OCI-LY7 (cell line): ENCODE data around the gene ANO9. TPM values are rescaled to one million over a fixed set of nuclear protein-coding genes. Genes with fewer than 3 reads are reported as not detected.

Source experiments
- BruUV-seq: library from RNA; stranded (reverse); fragments of 400-500 nt; replicated peaks from 2 replicates; lab custom pipeline; 2021; lab: Mats Ljungman, UMichigan
- CTCF ChIA-PET: fragments of 300-600 bp; sonication (Branson Sonifier 250); formaldehyde crosslinking; loops from one replicate; lab custom pipeline; 2022; ENCODE audit warnings: antibody characterized with exemption; ENCODE audit not compliant: unreplicated experiment; lab: Charles Lee
- POLR2A ChIA-PET: fragments of 300-600 bp; sonication (Branson Sonifier 250); formaldehyde crosslinking; loops from one replicate; lab custom pipeline; 2022; ENCODE audit warnings: antibody characterized with exemption; lab: Charles Lee
- DNase-seq: peaks from one replicate; pipeline ENCODE4 v3.0.0-alpha.2; 2015; ENCODE audit warnings: low spot score
- H2AFZ ChIP-seq: fragments of 200-600 bp; sonication (generic), shearing (Covaris generic); 2 replicates; pipeline ENCODE4 v1.6.1; 2014; ENCODE audit warnings: mild to moderate bottlenecking, antibody characterized with exemption, low read length, moderate library complexity
- H3K27ac ChIP-seq: fragments of 200-600 bp; sonication (generic); 2 replicates; pipeline ENCODE4 v1.5.1; 2014; ENCODE audit warnings: mixed run types, low read depth, mild to moderate bottlenecking, moderate library complexity, low read length, inconsistent platforms; ENCODE audit not compliant: poor library complexity, severe bottlenecking
- H3K36me3 ChIP-seq: fragments of 200-600 bp; sonication (generic); 2 replicates; pipeline ENCODE4 v1.6.1; 2014; ENCODE audit warnings: mild to moderate bottlenecking, antibody characterized with exemption, low read length, moderate library complexity, mixed read lengths; ENCODE audit not compliant: insufficient read depth
- H3K4me1 ChIP-seq: fragments of 200-600 bp; sonication (generic); 2 replicates; pipeline ENCODE4 v1.5.1; 2014; ENCODE audit warnings: mild to moderate bottlenecking, low read length; ENCODE audit not compliant: insufficient read depth, poor library complexity, severe bottlenecking
- H3K4me2 ChIP-seq: fragments of 200-600 bp; sonication (generic); 2 replicates; pipeline ENCODE4 v1.6.1; 2014; ENCODE audit warnings: mild to moderate bottlenecking, low read length
- H3K4me3 ChIP-seq: fragments of 200-600 bp; sonication (generic); 2 replicates; pipeline ENCODE4 v1.5.1; 2014; ENCODE audit warnings: mild to moderate bottlenecking, low read depth, low read length; ENCODE audit not compliant: poor library complexity, severe bottlenecking
- H3K79me2 ChIP-seq: fragments of 200-600 bp; sonication (generic); 2 replicates; pipeline ENCODE4 v1.6.1; 2016; ENCODE audit warnings: low read depth, mild to moderate bottlenecking, low read length, moderate library complexity, mixed read lengths; ENCODE audit not compliant: insufficient read depth
- H3K9me2 ChIP-seq: fragments of 200-600 bp; sonication (generic); 2 replicates; pipeline ENCODE4 v1.6.1; 2016; ENCODE audit warnings: mild to moderate bottlenecking, low read length, mixed read lengths; ENCODE audit not compliant: insufficient read depth
- H3K9me3 ChIP-seq: fragments of 200-600 bp; sonication (generic); 2 replicates; pipeline ENCODE4 v1.6.1; 2014; ENCODE audit warnings: mild to moderate bottlenecking, mixed run types, low read length, mixed read lengths
- H4K20me1 ChIP-seq: fragments of 200-600 bp; sonication (generic); 2 replicates; pipeline ENCODE4 v1.6.1; 2014; ENCODE audit warnings: mild to moderate bottlenecking, antibody characterized with exemption, low read length, moderate library complexity, mixed read lengths; ENCODE audit not compliant: insufficient read depth
- EZH2phosphoT487 ChIP-seq: fragments of 200-600 bp; sonication (generic); IDR thresholded peaks from 2 replicates; pipeline ENCODE4 v1.6.1; 2018; ENCODE audit warnings: low read depth, borderline replicate concordance, mild to moderate bottlenecking, mixed run types, antibody characterized with exemption, low read length, moderate library complexity, mixed read lengths
- intact Hi-C: fragments of 100-400 bp; cut with micrococcal nuclease; formaldehyde crosslinking; loops from one replicate; pipeline ENCODE4 v1.10.0; 2022; ENCODE audit not compliant: unreplicated experiment
- total RNA-seq, 2 experiments: library from RNA; depleted of rRNA in 1 of 2; stranded (reverse); fragments of >200 nt in 1 of 2; shearing (Covaris generic) in 1 of 2; gene quantifications; 2 replicates each; pipeline ENCODE4 v1.2.3, GENCODE V29; 2014 to 2022
- TF ChIP-seq, protein P1 (sequence below): fragments of 200-600 bp; sonication (generic); conservative IDR thresholded peaks from 2 replicates; pipeline ENCODE4 v1.5.1; 2014; ENCODE audit warnings: mild to moderate bottlenecking, antibody characterized with exemption, low read length, moderate library complexity, mixed read lengths

ANO9 gene
- total RNA-seq, 2 experiments from 2014 or later: 25.7 to 27.6 TPM

DNA sequence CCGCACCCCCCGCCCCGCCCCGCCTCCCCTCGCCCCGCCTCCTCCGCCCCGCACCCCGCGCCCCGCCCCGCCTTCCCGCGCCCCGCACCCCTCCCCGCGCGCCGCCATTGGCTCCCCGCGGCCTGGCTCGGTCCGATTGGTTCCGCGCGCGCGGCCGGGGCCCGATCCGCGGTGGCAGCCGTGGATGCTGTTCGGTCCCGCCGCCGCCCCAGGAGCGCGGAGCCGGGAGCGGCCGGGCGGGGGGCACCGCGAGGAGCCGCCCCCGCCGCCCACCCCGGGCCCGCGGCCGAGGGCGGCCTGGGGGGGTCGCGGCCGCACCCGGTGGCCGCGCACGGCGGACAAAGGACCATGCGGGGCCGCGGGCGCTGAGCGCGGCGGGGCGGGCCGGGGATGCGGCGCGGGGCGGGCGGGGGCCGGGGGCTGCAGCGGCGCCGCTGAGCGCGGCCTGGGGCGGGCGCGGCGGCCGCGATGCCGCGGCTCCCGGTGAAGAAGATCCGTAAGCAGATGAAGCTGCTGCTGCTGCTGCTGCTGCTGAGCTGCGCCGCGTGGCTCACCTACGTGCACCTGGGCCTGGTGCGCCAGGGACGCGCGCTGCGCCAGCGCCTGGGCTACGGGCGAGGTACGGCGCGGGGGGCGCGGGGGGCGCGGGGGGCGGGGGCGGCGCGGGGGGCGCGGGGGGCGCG, 72.3 kb downstream of the ANO9 start, which contains the start of gene B4GALNT4:
Gene B4GALNT4 (plus strand): TSS at position 164 of the 683 bp plus-strand sequence. CDS start 305 bp downstream, at position 469.
- no peaks in the 10 kb centered on the region for H3K9me2 ChIP-seq
- H3K79me2 ChIP-seq: no peaks in the 10 kb centered on the region
- H3K9me3 ChIP-seq: no peaks in the 10 kb centered on the region
- H3K4me2 ChIP-seq: no peak within 1 kb of the TSS
- intact Hi-C loops: no loop called here
- DNase-seq: no peak
- TF ChIP-seq, protein P1, sequence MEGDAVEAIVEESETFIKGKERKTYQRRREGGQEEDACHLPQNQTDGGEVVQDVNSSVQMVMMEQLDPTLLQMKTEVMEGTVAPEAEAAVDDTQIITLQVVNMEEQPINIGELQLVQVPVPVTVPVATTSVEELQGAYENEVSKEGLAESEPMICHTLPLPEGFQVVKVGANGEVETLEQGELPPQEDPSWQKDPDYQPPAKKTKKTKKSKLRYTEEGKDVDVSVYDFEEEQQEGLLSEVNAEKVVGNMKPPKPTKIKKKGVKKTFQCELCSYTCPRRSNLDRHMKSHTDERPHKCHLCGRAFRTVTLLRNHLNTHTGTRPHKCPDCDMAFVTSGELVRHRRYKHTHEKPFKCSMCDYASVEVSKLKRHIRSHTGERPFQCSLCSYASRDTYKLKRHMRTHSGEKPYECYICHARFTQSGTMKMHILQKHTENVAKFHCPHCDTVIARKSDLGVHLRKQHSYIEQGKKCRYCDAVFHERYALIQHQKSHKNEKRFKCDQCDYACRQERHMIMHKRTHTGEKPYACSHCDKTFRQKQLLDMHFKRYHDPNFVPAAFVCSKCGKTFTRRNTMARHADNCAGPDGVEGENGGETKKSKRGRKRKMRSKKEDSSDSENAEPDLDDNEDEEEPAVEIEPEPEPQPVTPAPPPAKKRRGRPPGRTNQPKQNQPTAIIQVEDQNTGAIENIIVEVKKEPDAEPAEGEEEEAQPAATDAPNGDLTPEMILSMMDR: no peak
- no peak for TF ChIP-seq EZH2phosphoT487
- BruUV-seq: no TSS peak
- no peaks in the 10 kb centered on the region for H4K20me1 ChIP-seq
- H2AFZ ChIP-seq: no peak within 1 kb of the TSS
- no peak within 1 kb of the TSS for H3K27ac ChIP-seq
- POLR2A ChIA-PET: no interaction called here
- no peak within 1 kb of the TSS for H3K4me3 ChIP-seq
- no peaks in the 10 kb centered on the region for H3K36me3 ChIP-seq
- no peaks in the 10 kb centered on the region for H3K4me1 ChIP-seq
- CTCF ChIA-PET: no interaction called here

DNA sequence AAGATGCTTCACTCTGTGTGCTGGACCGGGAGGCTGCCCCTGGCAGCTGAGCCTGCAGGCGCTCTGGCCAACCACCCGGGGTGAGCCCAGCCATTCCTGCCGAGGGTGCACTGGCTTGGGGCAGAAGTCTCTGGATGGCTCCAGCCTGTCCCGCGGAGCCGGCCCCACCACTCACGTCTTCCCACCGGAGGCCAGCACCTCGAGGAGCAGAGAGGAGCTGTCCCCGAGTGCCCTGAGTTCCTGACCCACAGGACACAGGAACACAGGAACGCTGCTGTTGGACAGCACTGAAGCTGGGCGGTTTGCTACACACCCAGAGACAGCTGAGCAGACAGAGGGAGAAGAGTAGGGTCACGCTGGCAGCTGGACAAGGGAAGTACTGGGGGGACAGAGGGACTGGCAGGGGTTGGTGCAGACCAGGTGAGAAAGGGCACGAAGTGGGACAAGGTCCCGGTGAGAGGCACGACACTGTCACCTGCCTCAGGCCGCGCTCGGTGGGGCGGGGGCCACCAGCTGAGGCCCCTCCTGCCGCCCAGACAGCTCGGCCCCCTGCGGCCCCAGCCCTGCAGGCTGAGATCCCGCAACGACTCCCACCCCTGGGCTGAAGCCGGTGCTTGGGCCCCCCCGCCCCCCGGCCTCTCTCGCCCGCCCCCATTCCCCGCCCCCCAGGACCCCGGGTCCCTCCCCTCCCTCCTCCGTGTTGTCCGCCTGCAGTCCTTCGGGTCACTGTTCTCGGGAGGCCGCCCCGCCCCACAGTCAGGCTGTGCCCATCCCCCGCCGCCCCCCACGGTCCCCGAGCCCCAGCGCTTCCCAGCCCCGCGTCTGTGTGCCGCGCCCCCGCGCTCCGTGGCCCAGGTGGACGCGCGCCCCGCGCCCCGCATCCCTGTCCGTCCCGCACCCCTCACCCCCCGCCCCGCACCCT, 73.1 kb downstream of the ANO9 start:
- no peaks in the 10 kb centered on the region for H4K20me1 ChIP-seq
- BruUV-seq: no TSS peak
- CTCF ChIA-PET: no interaction called here
- DNase-seq: no peak
- no peak overlapping the region for H3K4me3 ChIP-seq
- H3K36me3 ChIP-seq: no peaks in the 10 kb centered on the region
- H2AFZ ChIP-seq: no peak overlapping the region
- no peaks in the 10 kb centered on the region for H3K9me2 ChIP-seq
- H3K4me1 ChIP-seq: no peaks in the 10 kb centered on the region
- H3K9me3 ChIP-seq: no peaks in the 10 kb centered on the region
- POLR2A ChIA-PET: no interaction called here
- H3K4me2 ChIP-seq: no peak overlapping the region
- TF ChIP-seq, protein P1: no peak
- no peak for TF ChIP-seq EZH2phosphoT487
- no peaks in the 10 kb centered on the region for H3K79me2 ChIP-seq
- intact Hi-C loops: no loop called here
- H3K27ac ChIP-seq: no peak overlapping the region
